ENCODE measurements around the gene SPART. TPM values are rescaled to one million over a fixed set of nuclear protein-coding genes. Genes with fewer than 3 reads are reported as not detected.
"Not testable (repeated sequence)": the region's sequence is repeated elsewhere in the genome, so short reads cannot be mapped to it uniquely, and the experiment has no call there.

Gene SPART
- total RNA-seq, 4 donors from 2014 or later, result 45.6 to 297 (median 135) TPM

GRCh38 chr13:36331280-36331679, 14.9 kb downstream of the SPART start:
- Histone ChIP-seq H3K36me3 (peaks cover 0 to 4% of the 10 kb centered on the region in 2 donors), H3K4me3 (no peak overlapping the region), H3K4me1 (peaks cover 0 to 16% of the 10 kb centered on the region in 2 donors), H3K27ac (no peak overlapping the region), H3K27me3 (no peaks in the 10 kb centered on the region), H3K9me3 (no peaks in the 10 kb centered on the region)
- TF ChIP-seq CTCF (IDR thresholded peaks at IDR 0.05) (no peak), POLR2A (IDR thresholded peaks at IDR 0.05) (no peak)
- DNase-seq, result no peak
- intact Hi-C loops (cut with DNase I; ENCODE audit: low total_unique reads), result no loop called here

- intact Hi-C loops (cut with DNase I; ENCODE audit: low total_unique reads), result no loop called here
- Histone ChIP-seq H3K36me3 (peaks cover 0 to 4% of the 10 kb centered on the region in 2 donors), H3K27ac (no peak overlapping the region), H3K4me3 (no peak overlapping the region), H3K4me1 (peaks cover 0 to 16% of the 10 kb centered on the region in 2 donors), H3K27me3 (no peaks in the 10 kb centered on the region), H3K9me3 (no peaks in the 10 kb centered on the region)
- TF ChIP-seq CTCF (IDR thresholded peaks at IDR 0.05) (no peak), POLR2A (IDR thresholded peaks at IDR 0.05) (no peak)
- DNase-seq, result no peak
Measured at GRCh38 chr13:36329361-36329760, 16.8 kb downstream of the SPART start.

DNA sequence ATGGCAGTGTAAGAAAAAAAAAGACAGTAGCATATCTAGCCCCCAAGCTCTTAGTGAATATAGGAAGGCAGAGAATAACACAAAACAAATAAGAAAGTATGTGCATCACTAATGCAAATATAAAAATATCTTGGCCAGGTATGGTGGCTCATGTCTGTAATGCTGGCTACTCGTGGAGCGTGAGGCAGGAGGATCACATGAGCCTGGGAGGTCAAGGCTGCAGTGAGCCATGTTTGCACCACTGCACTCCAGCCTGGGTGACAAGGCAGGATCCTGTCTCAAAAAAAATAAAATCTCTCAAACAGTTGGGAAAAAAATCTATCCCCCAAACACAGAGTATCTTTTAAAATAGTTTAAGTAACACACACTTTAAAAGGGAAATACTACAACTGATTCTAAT, 17.4 kb downstream of the SPART start:
- H3K4me3 ChIP-seq, result no peak overlapping the region
- intact Hi-C loops (cut with DNase I; ENCODE audit: low total_unique reads), result no loop called here
- no peak for TF ChIP-seq CTCF (IDR thresholded peaks at IDR 0.05)
- no peak for TF ChIP-seq POLR2A (IDR thresholded peaks at IDR 0.05)
- peaks cover under 1 to 4% of the 10 kb centered on the region in 2 donors for H3K36me3 ChIP-seq
- H3K4me1 ChIP-seq, result peaks cover 0 to 16% of the 10 kb centered on the region in 2 donors
- H3K9me3 ChIP-seq, result no peaks in the 10 kb centered on the region
- no peaks in the 10 kb centered on the region for H3K27me3 ChIP-seq
- no peak for DNase-seq
- no peak overlapping the region for H3K27ac ChIP-seq

DNA sequence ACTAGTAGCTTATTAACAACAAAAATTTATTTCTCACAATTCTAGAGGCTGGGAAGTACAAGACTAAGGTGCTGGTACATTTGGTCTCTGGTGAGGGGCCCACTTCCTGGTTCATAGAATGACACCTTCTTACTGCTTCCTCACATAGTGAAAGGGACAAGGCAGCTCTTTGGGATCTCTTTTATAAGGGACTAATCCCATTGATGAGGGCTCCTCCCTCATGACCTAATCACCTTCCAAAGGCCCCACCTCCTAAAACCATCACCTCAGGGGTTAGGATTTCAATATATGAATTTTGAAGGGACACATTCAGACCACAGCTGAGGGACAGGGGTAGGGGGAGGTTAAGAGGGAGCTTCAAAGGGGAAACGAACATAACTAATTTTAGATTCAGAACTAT, 20.3 kb downstream of the SPART start:
- Histone ChIP-seq H3K36me3 (peaks cover 2 to 4% of the 10 kb centered on the region in 2 donors), H3K27ac (no peak overlapping the region), H3K27me3 (no peaks in the 10 kb centered on the region), H3K4me3 (no peak overlapping the region), H3K4me1 (peaks cover 0 to 4% of the 10 kb centered on the region in 2 donors), H3K9me3 (no peaks in the 10 kb centered on the region)
- no peak for TF ChIP-seq POLR2A (IDR thresholded peaks at IDR 0.05)
- TF ChIP-seq CTCF (IDR thresholded peaks at IDR 0.05), result no peak
- intact Hi-C loops (cut with DNase I; ENCODE audit: low total_unique reads), result no loop called here
- no peak for DNase-seq

DNA sequence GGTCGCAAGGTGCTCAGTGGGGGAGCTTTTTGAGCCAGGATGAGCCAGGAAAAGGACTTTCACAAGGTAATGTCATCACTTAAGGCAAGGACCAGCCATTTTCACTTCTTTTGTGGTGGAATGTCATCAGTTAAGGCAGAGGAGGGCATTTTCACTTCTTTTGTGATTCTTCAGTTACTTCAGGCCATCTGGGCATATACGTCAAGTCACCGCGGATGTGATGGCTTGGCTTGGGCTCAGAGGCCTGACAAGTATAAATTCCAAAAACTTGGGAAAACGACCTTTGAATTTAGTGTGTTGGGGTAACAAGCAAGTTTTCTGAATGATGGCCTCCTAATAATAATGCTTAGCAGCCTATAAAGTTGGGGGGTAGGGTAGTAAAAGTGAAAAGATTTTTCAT, 21.3 kb downstream of the SPART start:
- H3K27ac ChIP-seq; H3K36me3 ChIP-seq; DNase-seq; intact Hi-C loops (cut with DNase I; ENCODE audit: low total_unique reads); H3K9me3 ChIP-seq; H3K4me1 ChIP-seq; H3K4me3 ChIP-seq; H3K27me3 ChIP-seq: not testable (repeated sequence)

- peaks cover 2 to 4% of the 10 kb centered on the region in 2 donors for H3K36me3 ChIP-seq
- intact Hi-C loops (cut with DNase I; ENCODE audit: low total_unique reads), result no loop called here
- no peak for DNase-seq
Measured at GRCh38 chr13:36323951-36324566, 22.1 kb downstream of the SPART start.

More at GRCh38 chr13:36323951-36324566, 22.1 kb downstream of the SPART start:
- Histone ChIP-seq H3K4me1 (no peaks in the 10 kb centered on the region), H3K4me3 (no peak overlapping the region), H3K27ac (no peak overlapping the region), H3K9me3 (no peaks in the 10 kb centered on the region), H3K27me3 (no peaks in the 10 kb centered on the region)
- no peak for TF ChIP-seq POLR2A (IDR thresholded peaks at IDR 0.05)
